Osteocyte (in vitro differentiated cells): ENCODE measurements around the gene SKOR2. TPM values are rescaled to one million over a fixed set of nuclear protein-coding genes. Genes with fewer than 3 reads are reported as not detected.

ENCODE experiments used
- DNase-seq: peaks from one replicate; pipeline ENCODE4 v3.0.0; 2021; ENCODE audit warnings: mixed read lengths; ENCODE audit not compliant: unreplicated experiment; ENCODE audit errors: extremely low spot score
- H3K27ac Mint-ChIP-seq: one replicate; pipeline ENCODE4 v1.8.0; 2021; ENCODE audit warnings: mild to moderate bottlenecking, mixed read lengths; ENCODE audit not compliant: unreplicated experiment
- H3K27me3 Mint-ChIP-seq: one replicate; pipeline ENCODE4 v1.8.0; 2021; ENCODE audit warnings: mixed read lengths; ENCODE audit not compliant: unreplicated experiment
- H3K36me3 Mint-ChIP-seq: one replicate; pipeline ENCODE4 v1.8.0; 2021; ENCODE audit warnings: mixed read lengths; ENCODE audit not compliant: unreplicated experiment
- H3K4me1 Mint-ChIP-seq: one replicate; pipeline ENCODE4 v1.8.0; 2021; ENCODE audit warnings: mixed read lengths; ENCODE audit not compliant: unreplicated experiment
- H3K4me3 Mint-ChIP-seq: one replicate; pipeline ENCODE4 v1.8.0; 2021; ENCODE audit warnings: mild to moderate bottlenecking, moderate library complexity, mixed read lengths; ENCODE audit not compliant: unreplicated experiment
- H3K9me3 Mint-ChIP-seq: one replicate; pipeline ENCODE4 v1.8.0; 2021; ENCODE audit warnings: mixed read lengths; ENCODE audit not compliant: unreplicated experiment
- CTCF ChIP-seq: fragments of 200-600 bp; sonication (generic); IDR thresholded peaks from 2 replicates; pipeline ENCODE4 v1.5.0; 2021; ENCODE audit warnings: antibody characterized with exemption, mild to moderate bottlenecking, moderate library complexity
- total RNA-seq: library from RNA; stranded (reverse); gene quantifications from 2 replicates; pipeline ENCODE4 v1.2.1, GENCODE V29; 2021

The SKOR2 gene
- total RNA-seq, 1 donor from 2014 or later = not detected

GRCh38 chr18:47280121-47280520, 28.7 kb upstream of the SKOR2 start:
- DNase-seq = no peak
- H3K36me3 Mint-ChIP-seq = no peaks in the 10 kb centered on the region
- H3K27me3 Mint-ChIP-seq = peaks cover 10% of the 10 kb centered on the region
- no peak overlapping the region for H3K27ac Mint-ChIP-seq
- no peaks in the 10 kb centered on the region for H3K9me3 Mint-ChIP-seq
- no peaks in the 10 kb centered on the region for H3K4me1 Mint-ChIP-seq
- no peak overlapping the region for H3K4me3 Mint-ChIP-seq
- TF ChIP-seq CTCF = no peak

- H3K27ac Mint-ChIP-seq = no peak overlapping the region
- H3K4me3 Mint-ChIP-seq = no peak overlapping the region
- H3K9me3 Mint-ChIP-seq = no peaks in the 10 kb centered on the region
- DNase-seq = no peak
- H3K4me1 Mint-ChIP-seq = no peaks in the 10 kb centered on the region
- no peaks in the 10 kb centered on the region for H3K36me3 Mint-ChIP-seq
- no peak for TF ChIP-seq CTCF
- peaks cover 11% of the 10 kb centered on the region for H3K27me3 Mint-ChIP-seq
Measured at GRCh38 chr18:47274961-47275360, 23.5 kb upstream of the SKOR2 start.

GRCh38 chr18:47265197-47265596, 13.7 kb upstream of the SKOR2 start:
- no peaks in the 10 kb centered on the region for H3K36me3 Mint-ChIP-seq
- TF ChIP-seq CTCF = no peak
- no peaks in the 10 kb centered on the region for H3K9me3 Mint-ChIP-seq
- no peak overlapping the region for H3K27ac Mint-ChIP-seq
- no peak for DNase-seq
- H3K4me1 Mint-ChIP-seq = peaks cover 5% of the 10 kb centered on the region
- H3K27me3 Mint-ChIP-seq = peaks cover 54% of the 10 kb centered on the region
- H3K4me3 Mint-ChIP-seq = no peak overlapping the region

- H3K36me3 Mint-ChIP-seq = no peaks in the 10 kb centered on the region
- peaks cover 63% of the 10 kb centered on the region for H3K27me3 Mint-ChIP-seq
- H3K9me3 Mint-ChIP-seq = no peaks in the 10 kb centered on the region
- H3K27ac Mint-ChIP-seq = no peak overlapping the region
- DNase-seq = no peak
- no peak for TF ChIP-seq CTCF
- no peak overlapping the region for H3K4me3 Mint-ChIP-seq
- H3K4me1 Mint-ChIP-seq = peaks cover 5% of the 10 kb centered on the region
Measured at GRCh38 chr18:47264308-47264700, 12.8 kb upstream of the SKOR2 start.

- no peak for TF ChIP-seq CTCF
- H3K27me3 Mint-ChIP-seq = peaks cover 68% of the 10 kb centered on the region
- no peak overlapping the region for H3K4me3 Mint-ChIP-seq
- H3K9me3 Mint-ChIP-seq = no peaks in the 10 kb centered on the region
- peaks cover 5% of the 10 kb centered on the region for H3K4me1 Mint-ChIP-seq
- DNase-seq = no peak
- no peak overlapping the region for H3K27ac Mint-ChIP-seq
- H3K36me3 Mint-ChIP-seq = no peaks in the 10 kb centered on the region
Measured at GRCh38 chr18:47263430-47264307, 12.2 kb upstream of the SKOR2 start.
